Activated T-cell treated with anti-CD3 and anti-CD28 coated beads for 24 hours (primary cell): ENCODE measurements around the gene SHC1.
A peak's percentile ranks its signal among the peaks of the same experiment; 100 is the strongest.

Experiments
- DNase-seq: peaks from one replicate; pipeline ENCODE4 v3.0.0-alpha.2; 2020; ENCODE audit warnings: low read depth

The SHC1 gene

GRCh38 chr1:154970631-154971340 lies at the start of gene SHC1:
Gene SHC1 (minus strand): TSS chr1:154970747. CDS start chr1:154970526, 221 bp downstream.
- DNase-seq: no peak

- no peak for DNase-seq
Measured at GRCh38 chr1:155019377-155020245, 49.1 kb upstream of the SHC1 start.

GRCh38 chr1:155018617-155019348 lies 48.2 kb upstream of the SHC1 start:
- no peak for DNase-seq

GRCh38 chr1:155017946-155018316 lies 47.4 kb upstream of the SHC1 start:
- DNase-seq: no peak

- DNase-seq: peak; percentile 88
Measured at GRCh38 chr1:155017041-155017945, 46.7 kb upstream of the SHC1 start.

- DNase-seq: no peak
Measured at GRCh38 chr1:155016231-155016831, 45.8 kb upstream of the SHC1 start.

GRCh38 chr1:155015527-155016230 lies 45.1 kb upstream of the SHC1 start:
- DNase-seq: no peak

- no peak for DNase-seq
Measured at GRCh38 chr1:155014709-155015508, 44.4 kb upstream of the SHC1 start.

- no peak for DNase-seq
Measured at GRCh38 chr1:155013632-155014031, 43.1 kb upstream of the SHC1 start.

GRCh38 chr1:155012776-155013602 lies 42.4 kb upstream of the SHC1 start:
- no peak for DNase-seq

- DNase-seq: no peak
Measured at GRCh38 chr1:155012026-155012546, 41.5 kb upstream of the SHC1 start.

- DNase-seq: no peak
Measured at GRCh38 chr1:155011437-155012025, 41.0 kb upstream of the SHC1 start.

- no peak for DNase-seq
Measured at GRCh38 chr1:155011004-155011416, 40.5 kb upstream of the SHC1 start.

- DNase-seq: no peak
Measured at GRCh38 chr1:155010211-155010918, 39.8 kb upstream of the SHC1 start.

GRCh38 chr1:155009742-155010141 lies 39.2 kb upstream of the SHC1 start:
- no peak for DNase-seq

GRCh38 chr1:155009221-155009711 lies 38.7 kb upstream of the SHC1 start:
- DNase-seq: no peak
